Spleen (tissue), 7 donors: ENCODE measurements around the gene CDH13.

Source experiments
- POLR2A ChIP-seq, 3 donors: fragments of 450-650 bp; IDR thresholded peaks; one replicate each; pipeline ENCODE4 v1.5.1; 2017; ENCODE audit warnings: antibody characterized with exemption in 3 of 3, mild to moderate bottlenecking in 1 of 3
- TF ChIP-seq, protein P1 (sequence below), 11 experiments: fragments of 200-600 bp in 7 of 11; fragments of 450-650 bp in 4 of 11; sonication (generic) in 4 of 11; IDR thresholded peaks in 8 of 11; conservative IDR thresholded peaks in 3 of 11; 1 replicate in 7 of 11; 2 replicates in 4 of 11; pipeline versions ENCODE4 v1.4.0 to v1.8.0; 2016 to 2021; ENCODE audit warnings: antibody characterized with exemption in 11 of 11, inconsistent platforms in 4 of 11, mild to moderate bottlenecking in 1 of 11
- donor health status: DM: no; HTN: no; CAD: no; lungs with moderate emphysema.
- donor health status: DM: no; HTN: no; CAD: no.
- donor health status: DM: no; HTN: no; CAD: no.

DNA sequence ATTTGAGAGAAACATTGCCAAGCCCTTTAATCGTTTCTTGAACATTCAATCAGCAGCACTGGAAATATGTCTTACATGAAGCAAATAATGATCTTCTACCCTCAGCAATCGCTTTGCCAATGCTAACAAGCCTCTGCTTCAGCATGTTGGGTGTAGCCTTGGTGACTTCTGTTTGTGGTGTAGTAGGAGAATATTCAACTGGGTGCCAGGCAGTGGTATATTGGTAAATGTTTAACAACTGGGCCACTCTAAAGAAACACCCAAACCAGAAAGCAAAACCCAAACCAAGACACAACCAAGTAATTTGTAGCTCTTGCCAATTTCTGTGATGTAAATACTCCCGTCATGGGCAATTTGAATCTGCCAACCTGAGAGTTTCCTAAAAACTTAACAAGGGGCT lies 9.7 kb downstream of the CDH13 start:
- TF ChIP-seq, protein P1, sequence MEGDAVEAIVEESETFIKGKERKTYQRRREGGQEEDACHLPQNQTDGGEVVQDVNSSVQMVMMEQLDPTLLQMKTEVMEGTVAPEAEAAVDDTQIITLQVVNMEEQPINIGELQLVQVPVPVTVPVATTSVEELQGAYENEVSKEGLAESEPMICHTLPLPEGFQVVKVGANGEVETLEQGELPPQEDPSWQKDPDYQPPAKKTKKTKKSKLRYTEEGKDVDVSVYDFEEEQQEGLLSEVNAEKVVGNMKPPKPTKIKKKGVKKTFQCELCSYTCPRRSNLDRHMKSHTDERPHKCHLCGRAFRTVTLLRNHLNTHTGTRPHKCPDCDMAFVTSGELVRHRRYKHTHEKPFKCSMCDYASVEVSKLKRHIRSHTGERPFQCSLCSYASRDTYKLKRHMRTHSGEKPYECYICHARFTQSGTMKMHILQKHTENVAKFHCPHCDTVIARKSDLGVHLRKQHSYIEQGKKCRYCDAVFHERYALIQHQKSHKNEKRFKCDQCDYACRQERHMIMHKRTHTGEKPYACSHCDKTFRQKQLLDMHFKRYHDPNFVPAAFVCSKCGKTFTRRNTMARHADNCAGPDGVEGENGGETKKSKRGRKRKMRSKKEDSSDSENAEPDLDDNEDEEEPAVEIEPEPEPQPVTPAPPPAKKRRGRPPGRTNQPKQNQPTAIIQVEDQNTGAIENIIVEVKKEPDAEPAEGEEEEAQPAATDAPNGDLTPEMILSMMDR (IDR thresholded peaks at IDR 0.05 in 8 of 11, conservative IDR thresholded peaks at IDR 0.05 in 3 of 11), result no peak
- TF ChIP-seq POLR2A (IDR thresholded peaks at IDR 0.05), result no peak
